H1 (cell line): ENCODE measurements around the gene MXI1.

Source experiments
- CBX8 ChIP-seq: fragments of 300-800, 300-1000 bp; sonication (generic); IDR thresholded peaks from 2 replicates; pipeline ENCODE4 v1.7.1; 2016; ENCODE audit warnings: low read depth, low read length, borderline replicate concordance
- EGR1 ChIP-seq: IDR thresholded peaks from 2 replicates; pipeline ENCODE4 v1.6.1; 2011; ENCODE audit warnings: low read depth, low read length, borderline replicate concordance
- HDAC6 ChIP-seq: IDR thresholded peaks from one replicate; pipeline ENCODE4 v1.7.1; 2012; ENCODE audit warnings: low read depth, mild to moderate bottlenecking, inconsistent platforms, low read length, moderate library complexity
- RAD21 ChIP-seq, 2 experiments: IDR thresholded peaks in 1 of 2; conservative IDR thresholded peaks in 1 of 2; 2 replicates each; pipeline ENCODE4 v1.6.1; 2011; ENCODE audit warnings: low read depth in 2 of 2, low read length in 2 of 2, improper control_type of control experiment in 1 of 2, inconsistent platforms in 1 of 2, mild to moderate bottlenecking in 1 of 2, moderate library complexity in 1 of 2
- ZNF274 ChIP-seq: IDR thresholded peaks from 2 replicates; pipeline ENCODE4 v1.7.0; 2012; ENCODE audit warnings: low read length, borderline replicate concordance; ENCODE audit errors: extremely low read depth

- no peak for TF ChIP-seq EGR1
- no peak for TF ChIP-seq RAD21 (IDR thresholded peaks at IDR 0.05 in 1 of 2, conservative IDR thresholded peaks at IDR 0.05 in 1 of 2; ENCODE audit: low read depth in 2 of 2, low read length in 2 of 2)
- TF ChIP-seq CBX8 = no peak
- TF ChIP-seq HDAC6 = no peak
- no peak for TF ChIP-seq ZNF274
These were observed 66.1 kb downstream of the MXI1 start for GRCh38 chr10:110273474-110273873.
